ENCODE measurements around the gene BRSK2. TPM values are rescaled to one million over a fixed set of nuclear protein-coding genes. Genes with fewer than 3 reads are reported as not detected.

Gene BRSK2
- total RNA-seq, 3 donors from 2014 or later = 0.15 to 0.80 (median 0.66) TPM

DNA sequence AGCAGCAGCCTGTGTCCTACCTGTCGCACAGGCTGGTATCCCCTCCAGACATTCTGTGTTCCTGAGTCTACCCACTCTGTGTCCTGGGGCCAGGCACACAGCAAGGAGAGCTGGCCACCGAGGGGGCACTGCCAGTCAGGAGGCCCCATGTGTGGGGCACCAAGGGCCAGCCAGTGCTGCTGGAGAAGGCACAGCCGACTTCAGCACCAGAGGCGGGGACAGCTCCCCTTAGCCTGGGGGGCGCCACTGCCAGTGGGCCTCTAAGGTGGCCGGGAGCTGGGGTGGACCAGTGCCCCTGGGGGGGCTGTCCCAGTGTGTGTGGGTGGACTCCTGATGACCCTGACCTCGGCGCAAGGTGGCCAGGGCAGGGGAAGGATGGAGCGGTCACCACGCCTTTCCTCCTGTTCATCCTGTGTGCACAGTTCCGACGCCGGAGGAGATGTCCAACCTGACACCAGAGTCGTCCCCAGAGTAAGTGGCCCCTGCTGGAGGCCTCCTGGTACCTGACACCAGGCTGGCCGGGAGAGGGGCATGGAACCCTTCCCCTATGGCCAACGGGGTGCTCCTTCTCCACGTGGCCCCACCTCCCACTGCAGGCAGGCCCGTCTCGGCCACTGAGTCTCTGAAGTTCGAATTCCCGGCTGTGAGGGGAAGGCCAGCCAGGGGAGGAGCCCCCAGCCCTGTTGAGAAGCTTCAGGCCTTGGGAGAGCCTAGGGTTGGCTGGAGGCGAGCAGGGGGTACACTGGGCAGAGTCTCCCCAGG, 61.4 kb downstream of the BRSK2 start:
- intact Hi-C loops (cut with DNase I; ENCODE audit: low total_unique reads) = no loop called here
- Histone ChIP-seq H3K27ac (no peak overlapping the region), H3K9me3 (no peaks in the 10 kb centered on the region), H3K27me3 (peaks cover 0 to 53% of the 10 kb centered on the region in 2 donors), H3K36me3 (no peaks in the 10 kb centered on the region), H3K4me1 (peaks cover 0 to 8% of the 10 kb centered on the region in 2 donors), H3K4me3 (no peak overlapping the region)
- DNase-seq (ENCODE audit: low spot score in 2 of 2) = no peak
- no peak for TF ChIP-seq POLR2AphosphoS5 (IDR thresholded peaks at IDR 0.05)
- no peak for TF ChIP-seq POLR2A (IDR thresholded peaks at IDR 0.05)
- TF ChIP-seq, protein P1, sequence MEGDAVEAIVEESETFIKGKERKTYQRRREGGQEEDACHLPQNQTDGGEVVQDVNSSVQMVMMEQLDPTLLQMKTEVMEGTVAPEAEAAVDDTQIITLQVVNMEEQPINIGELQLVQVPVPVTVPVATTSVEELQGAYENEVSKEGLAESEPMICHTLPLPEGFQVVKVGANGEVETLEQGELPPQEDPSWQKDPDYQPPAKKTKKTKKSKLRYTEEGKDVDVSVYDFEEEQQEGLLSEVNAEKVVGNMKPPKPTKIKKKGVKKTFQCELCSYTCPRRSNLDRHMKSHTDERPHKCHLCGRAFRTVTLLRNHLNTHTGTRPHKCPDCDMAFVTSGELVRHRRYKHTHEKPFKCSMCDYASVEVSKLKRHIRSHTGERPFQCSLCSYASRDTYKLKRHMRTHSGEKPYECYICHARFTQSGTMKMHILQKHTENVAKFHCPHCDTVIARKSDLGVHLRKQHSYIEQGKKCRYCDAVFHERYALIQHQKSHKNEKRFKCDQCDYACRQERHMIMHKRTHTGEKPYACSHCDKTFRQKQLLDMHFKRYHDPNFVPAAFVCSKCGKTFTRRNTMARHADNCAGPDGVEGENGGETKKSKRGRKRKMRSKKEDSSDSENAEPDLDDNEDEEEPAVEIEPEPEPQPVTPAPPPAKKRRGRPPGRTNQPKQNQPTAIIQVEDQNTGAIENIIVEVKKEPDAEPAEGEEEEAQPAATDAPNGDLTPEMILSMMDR (IDR thresholded peaks at IDR 0.05) = no peak

DNA sequence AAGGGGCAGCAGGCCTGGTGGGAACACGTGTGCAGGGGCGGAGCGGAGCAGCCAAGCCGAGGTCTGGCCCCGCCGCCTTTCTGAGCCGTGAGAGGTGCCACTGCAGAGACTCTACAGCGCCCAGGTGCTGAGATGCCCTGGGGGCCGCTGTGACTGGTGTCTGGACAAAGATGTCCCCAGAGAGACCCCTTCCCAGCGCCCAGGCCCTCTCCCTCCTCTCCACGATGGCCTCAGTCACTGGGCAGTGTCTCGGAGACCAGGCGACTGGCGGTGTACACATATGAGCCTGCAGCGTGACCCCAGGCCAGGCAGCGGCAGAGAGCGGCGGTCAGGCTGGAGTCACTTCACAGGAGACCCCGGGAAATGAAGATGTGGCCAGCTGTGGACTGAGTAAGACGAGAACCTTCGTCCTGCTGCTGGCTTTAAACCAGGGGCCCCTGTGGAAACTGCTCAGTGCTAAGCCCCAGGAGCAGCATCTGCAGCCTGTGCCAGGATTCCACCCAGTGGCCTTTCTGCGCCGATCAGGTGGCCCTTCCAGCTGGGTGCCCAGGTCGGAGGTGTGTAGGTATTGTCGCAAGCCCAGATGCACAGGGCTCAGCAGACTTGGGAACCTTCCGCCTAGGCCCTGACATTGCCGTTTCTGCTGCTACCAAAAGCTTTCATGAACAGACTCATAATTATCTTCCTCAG, 62.2 kb downstream of the BRSK2 start:
- peaks cover 0 to 8% of the 10 kb centered on the region in 2 donors for H3K4me1 ChIP-seq
- H3K4me3 ChIP-seq = no peak overlapping the region
- H3K27ac ChIP-seq = no peak overlapping the region
- H3K36me3 ChIP-seq = no peaks in the 10 kb centered on the region
- intact Hi-C loops (cut with DNase I; ENCODE audit: low total_unique reads) = no loop called here
- no peak for TF ChIP-seq POLR2A (IDR thresholded peaks at IDR 0.05)
- TF ChIP-seq POLR2AphosphoS5 (IDR thresholded peaks at IDR 0.05) = no peak
- TF ChIP-seq, protein P1 (IDR thresholded peaks at IDR 0.05) = no peak
- H3K27me3 ChIP-seq = peaks cover 0 to 48% of the 10 kb centered on the region in 2 donors
- H3K9me3 ChIP-seq = no peaks in the 10 kb centered on the region
- DNase-seq (ENCODE audit: low spot score in 2 of 2) = no peak

DNA sequence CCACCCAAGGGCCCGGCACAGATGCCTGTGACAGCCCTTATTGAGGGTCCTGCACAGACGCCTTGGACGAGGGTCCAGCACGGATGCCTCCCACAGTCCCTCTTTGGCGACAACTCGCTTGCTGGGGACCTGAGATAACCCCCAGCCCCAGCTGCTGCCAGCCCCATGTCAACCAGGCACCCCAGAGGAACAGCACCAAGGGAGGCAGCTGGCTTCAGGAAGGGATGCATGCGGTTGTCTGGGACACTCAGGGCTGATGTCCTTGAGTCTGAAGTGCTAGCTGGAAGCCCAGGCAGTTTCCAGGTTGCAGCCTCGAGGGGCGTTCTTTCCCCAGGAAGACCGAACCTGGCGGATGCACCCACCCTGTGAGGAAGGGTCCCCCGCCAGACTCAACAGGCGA, 63.0 kb downstream of the BRSK2 start:
- intact Hi-C loops (cut with DNase I; ENCODE audit: low total_unique reads) = no loop called here
- TF ChIP-seq, protein P1 (IDR thresholded peaks at IDR 0.05) = no peak
- no peak for TF ChIP-seq POLR2A (IDR thresholded peaks at IDR 0.05)
- TF ChIP-seq POLR2AphosphoS5 (IDR thresholded peaks at IDR 0.05) = no peak
- H3K27me3 ChIP-seq = peaks cover 0 to 40% of the 10 kb centered on the region in 2 donors
- H3K36me3 ChIP-seq = no peaks in the 10 kb centered on the region
- no peaks in the 10 kb centered on the region for H3K9me3 ChIP-seq
- H3K4me1 ChIP-seq = peaks cover 0 to 6% of the 10 kb centered on the region in 2 donors
- H3K4me3 ChIP-seq = no peak overlapping the region
- no peak overlapping the region for H3K27ac ChIP-seq
- DNase-seq (ENCODE audit: low spot score in 2 of 2) = no peak

DNA sequence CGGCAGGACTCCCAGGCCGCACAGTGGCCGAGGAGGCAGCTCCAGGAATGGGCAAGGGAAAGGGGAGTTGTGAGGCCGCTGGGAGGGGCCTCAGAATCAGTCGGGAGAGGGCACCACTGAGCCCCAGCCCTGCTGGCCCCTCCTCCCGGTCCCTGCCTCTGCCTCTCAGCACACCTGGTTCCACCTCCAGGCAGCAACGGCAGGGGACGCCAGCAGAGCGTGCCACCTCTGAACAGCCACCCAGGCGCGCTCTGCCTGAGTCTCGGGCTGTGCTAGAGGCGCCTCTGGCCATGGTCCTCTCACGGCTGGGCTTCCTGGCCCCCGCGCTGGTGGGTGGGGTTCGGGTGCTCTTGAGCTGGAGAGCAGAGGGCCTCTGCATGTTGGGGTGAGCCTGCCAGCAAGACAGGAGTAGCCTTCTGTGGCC, 63.9 kb downstream of the BRSK2 start:
- no peaks in the 10 kb centered on the region for H3K36me3 ChIP-seq
- no peaks in the 10 kb centered on the region for H3K4me1 ChIP-seq
- no peak overlapping the region for H3K4me3 ChIP-seq
- H3K9me3 ChIP-seq = no peaks in the 10 kb centered on the region
- H3K27me3 ChIP-seq = peaks cover 0 to 31% of the 10 kb centered on the region in 2 donors
- H3K27ac ChIP-seq = no peak overlapping the region
- no peak for DNase-seq (ENCODE audit: low spot score in 2 of 2)
- intact Hi-C loops (cut with DNase I; ENCODE audit: low total_unique reads) = no loop called here
- TF ChIP-seq, protein P1 (IDR thresholded peaks at IDR 0.05) = peak in 2 of 3 donors; percentile 31 to 34
- no peak for TF ChIP-seq POLR2A (IDR thresholded peaks at IDR 0.05)
- TF ChIP-seq POLR2AphosphoS5 (IDR thresholded peaks at IDR 0.05) = no peak

DNA sequence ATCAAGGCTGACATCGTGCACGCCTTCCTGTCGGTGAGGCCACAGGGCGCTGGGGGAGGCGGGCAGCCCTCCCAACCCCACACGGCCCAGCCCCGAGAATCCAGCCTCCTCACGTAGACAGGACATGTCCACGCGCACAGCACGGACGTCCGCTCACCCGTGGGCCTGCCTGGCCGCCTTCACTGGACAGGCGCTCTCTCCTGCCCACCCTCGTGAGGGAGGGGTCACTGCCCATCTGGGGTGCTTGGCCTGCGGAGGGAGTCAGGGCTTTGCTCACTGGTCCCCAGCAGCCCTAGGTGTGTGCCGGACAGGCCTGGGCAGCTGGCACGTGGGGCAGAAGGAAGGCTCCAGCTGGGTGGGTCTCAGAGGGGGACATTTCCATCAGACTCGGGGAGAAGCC, 64.8 kb downstream of the BRSK2 start:
- H3K4me1 ChIP-seq = no peaks in the 10 kb centered on the region
- no peak overlapping the region for H3K4me3 ChIP-seq
- intact Hi-C loops (cut with DNase I; ENCODE audit: low total_unique reads) = no loop called here
- H3K36me3 ChIP-seq = no peaks in the 10 kb centered on the region
- H3K27me3 ChIP-seq = peaks cover 0 to 21% of the 10 kb centered on the region in 2 donors
- TF ChIP-seq, protein P1 (IDR thresholded peaks at IDR 0.05) = no peak
- TF ChIP-seq POLR2A (IDR thresholded peaks at IDR 0.05) (no peak), POLR2AphosphoS5 (IDR thresholded peaks at IDR 0.05) (no peak)
- H3K9me3 ChIP-seq = no peaks in the 10 kb centered on the region
- no peak overlapping the region for H3K27ac ChIP-seq
- no peak for DNase-seq (ENCODE audit: low spot score in 2 of 2)

Measured in breast epithelium (tissue), 4 donors.